Stimulated activated CD4-positive, alpha-beta T cell treated with anti-CD3 and anti-CD28 coated beads, Interleukin-1b, Interleukin-23, amount 100 ng/mL, for 48 hours (primary cell): ENCODE results near the gene GALM.
"Not testable (repeated sequence)": the region's sequence is repeated elsewhere in the genome, so short reads cannot be mapped to it uniquely, and the experiment has no call there.

Experiments used
- DNase-seq: peaks from one replicate; pipeline ENCODE4 v3.0.0-alpha.2; 2020

The GALM gene

GRCh38 chr2:38743672-38744398 is 77.9 kb downstream of the GALM start:
- no peak for DNase-seq

- no peak for DNase-seq
Measured at GRCh38 chr2:38744399-38744780, 78.5 kb downstream of the GALM start.

DNA sequence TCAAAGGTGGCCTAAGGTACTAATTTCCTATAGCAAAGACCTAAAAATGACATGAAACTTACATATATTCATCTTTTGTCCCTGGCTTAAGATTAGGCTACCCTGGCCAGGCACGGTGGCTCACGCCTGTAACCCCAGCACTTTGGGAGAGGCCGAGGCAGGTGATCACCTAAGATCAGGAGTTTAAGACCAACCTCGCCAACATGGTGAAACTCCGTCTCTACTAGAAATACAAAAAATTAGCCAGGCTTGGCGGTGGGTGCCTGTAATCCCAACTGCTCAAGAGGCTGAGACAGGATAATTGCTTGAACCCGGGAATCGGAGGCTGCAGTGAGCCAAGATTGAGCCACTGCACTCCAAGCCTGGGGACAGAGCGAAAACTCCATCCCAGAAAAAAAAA is 79.4 kb downstream of the GALM start:
- no peak for DNase-seq

DNA sequence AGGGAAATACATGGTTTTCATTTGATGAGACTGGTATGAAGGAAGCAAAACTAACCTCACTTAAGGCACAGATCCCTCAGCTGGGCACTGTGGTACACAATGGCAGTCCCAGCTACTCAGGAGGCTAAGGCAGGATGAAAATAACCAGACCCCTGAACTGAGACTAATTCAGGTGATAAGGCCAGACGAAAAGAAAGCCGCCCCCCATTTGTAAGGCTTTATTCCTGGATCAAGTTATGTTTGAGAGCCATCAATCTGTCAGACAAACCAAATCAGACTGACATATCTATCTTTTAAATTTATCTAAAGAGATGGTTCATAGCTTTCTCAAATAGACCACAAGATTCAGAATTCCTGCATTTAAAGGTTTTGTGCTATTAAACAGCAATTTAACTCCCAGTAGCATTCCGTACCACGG is 81.1 kb downstream of the GALM start:
- no peak for DNase-seq

DNA sequence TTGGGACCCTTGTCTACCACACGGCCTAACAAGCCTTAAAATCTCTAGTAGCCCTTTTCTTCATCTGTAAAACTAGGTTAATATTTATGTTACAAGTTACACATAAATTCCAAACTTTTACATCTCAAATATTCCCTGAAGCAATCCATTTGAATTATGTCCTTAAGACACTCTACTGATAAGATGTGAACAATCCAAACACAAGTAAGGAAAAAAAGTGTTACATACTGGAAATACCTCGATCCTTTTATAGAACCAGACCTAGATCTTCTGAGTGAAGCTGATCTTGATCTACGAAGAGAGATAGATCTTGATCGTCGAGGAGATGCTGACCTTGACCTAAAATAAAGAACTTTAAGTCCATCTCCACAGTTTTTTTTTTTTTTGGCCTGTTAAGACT is 81.9 kb downstream of the GALM start:
- DNase-seq: no peak

DNA sequence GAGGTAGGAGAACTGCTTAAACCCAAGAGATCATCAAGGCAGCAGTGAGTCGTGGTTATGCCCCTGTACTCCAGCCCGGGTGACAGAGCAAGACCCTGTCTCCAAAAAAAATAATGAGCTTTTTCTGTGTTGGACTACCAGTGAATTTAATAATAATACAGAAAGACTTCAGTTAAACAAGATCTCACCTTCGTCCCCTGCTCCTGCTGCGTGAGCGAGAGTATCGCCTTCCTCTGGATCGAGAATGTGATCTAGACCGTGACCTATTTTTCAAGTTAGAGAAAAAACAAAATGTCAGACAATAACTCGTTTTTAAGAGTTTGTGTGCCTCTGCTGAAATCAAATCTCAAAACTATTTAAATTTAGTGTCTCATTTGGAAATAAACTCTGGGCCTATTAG is 82.5 kb downstream of the GALM start:
- no peak for DNase-seq

DNA sequence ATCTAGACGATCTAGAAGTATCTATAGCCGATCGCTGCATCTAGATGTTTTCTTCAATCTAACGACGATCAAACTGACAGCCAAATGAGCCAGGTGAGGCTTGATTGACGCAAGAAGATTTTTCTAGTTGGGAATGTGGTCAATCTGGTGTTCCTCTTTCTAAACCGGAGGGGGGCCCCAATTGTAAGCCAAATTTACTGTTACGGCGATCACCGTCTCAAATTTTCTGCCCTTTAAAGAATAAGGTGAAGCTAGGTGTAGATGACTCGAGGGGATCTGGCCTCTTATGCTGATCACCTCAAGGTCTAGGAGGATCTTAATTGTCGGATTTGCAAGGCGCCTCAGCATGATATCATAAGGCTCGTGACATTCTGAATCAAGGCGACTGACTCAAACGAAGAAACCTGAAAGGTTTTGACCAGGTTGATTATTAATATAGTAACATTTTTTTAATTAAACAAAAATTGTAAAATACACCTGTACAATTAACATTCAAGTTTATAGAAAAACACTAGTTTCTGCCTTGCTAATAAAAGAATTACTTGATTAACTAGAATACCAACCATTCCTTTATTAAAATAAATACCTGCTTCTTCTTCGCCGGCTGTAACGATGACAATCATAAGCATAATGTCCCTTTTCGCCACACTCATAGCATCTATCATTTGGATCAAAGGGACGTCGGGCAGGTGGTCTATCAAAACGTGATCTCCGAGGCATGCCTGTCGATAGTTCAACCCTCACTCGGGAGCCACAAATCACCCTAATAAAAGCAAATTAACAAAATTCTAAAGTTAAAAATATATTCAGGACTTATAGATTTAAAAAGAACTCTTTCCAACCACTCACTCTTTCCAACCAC is 83.3 kb downstream of the GALM start:
- DNase-seq: peak; percentile 36

DNA sequence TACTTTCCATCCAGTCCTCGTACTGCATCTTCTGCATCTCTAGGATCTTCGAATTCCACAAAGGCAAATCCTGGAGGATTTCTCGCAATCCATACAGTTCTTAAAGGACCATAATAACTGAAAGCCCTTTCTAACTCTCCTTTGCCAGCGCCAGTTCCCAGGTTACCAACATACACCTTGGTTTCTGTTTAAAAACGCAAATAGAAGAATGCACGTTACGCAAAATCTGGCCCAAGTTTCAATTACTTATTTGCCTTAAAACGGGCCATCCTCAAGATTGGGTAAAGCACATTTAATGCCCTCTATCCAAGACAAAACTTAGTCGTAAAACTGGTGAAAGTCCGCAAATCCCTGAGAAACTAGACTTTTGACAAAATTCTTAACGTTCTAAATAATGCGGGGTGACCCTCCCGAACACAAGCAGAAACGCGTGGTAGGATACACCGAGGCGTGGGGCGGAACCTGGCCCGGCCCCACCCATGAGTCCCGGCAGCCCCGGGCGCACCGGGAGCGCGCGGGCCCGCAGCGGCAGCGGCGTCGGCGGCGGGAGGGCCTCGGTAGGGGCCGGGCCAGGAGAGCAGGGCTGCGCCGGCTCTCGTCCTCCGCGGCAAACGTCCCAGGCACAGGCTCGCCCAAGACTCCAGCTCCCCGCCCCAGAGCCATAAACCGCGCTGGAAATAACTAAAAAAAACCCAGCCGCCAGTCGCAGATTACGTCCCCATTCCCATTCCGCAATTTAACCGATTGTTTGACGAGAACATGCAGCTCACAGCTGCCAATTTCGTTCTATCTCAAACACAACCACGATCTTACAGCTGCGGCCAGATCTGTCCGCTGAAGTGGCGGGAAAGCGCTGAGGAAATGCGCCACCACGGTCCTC is 84.3 kb downstream of the GALM start:
- DNase-seq: peak; percentile 39

DNA sequence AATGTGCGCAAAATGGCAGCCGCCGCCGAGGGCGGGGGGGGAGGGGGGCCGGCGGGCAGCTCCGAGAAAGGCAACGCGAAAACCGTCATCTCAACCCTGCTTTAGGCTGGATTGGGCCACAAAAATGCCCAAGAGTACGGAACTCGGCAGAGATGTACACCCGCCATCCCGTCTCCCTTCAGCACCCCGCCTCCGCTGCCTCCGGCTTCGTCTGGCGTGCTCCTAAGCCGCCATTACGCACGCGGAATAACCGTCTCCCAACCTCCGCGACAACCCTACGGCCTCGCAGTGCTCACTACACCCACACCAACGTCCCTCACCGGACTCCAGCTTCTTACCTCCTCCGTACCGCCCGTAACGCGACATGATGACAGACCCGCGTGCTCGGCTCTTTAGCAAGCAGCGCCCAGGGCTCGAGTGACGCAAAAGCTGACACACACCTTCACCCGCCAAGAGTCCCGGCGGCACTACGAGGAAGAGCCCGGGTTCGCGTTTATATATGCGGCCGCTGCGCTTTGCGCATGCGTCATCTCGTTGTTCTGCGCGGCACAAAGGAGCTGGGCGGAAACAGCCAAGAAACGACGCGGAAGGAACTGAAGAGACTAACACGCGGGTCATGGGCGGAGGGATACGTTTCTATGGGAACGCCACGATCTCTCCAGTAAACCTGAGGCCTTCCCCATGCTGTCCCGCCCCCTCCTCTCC is 85.1 kb downstream of the GALM start, which contains the start of gene SRSF7:
SRSF7 (minus strand) TSS at position 471 of the 705 bp plus-strand sequence; CDS start at position 366, 105 bp downstream.
- peak; percentile 96 for DNase-seq

- DNase-seq: peak; percentile 39
Measured at GRCh38 chr2:38751596-38752410, 85.9 kb downstream of the GALM start.

- no peak for DNase-seq
Measured at GRCh38 chr2:38754049-38754448, 88.1 kb downstream of the GALM start.

- no peak for DNase-seq
Measured at GRCh38 chr2:38754506-38754905, 88.6 kb downstream of the GALM start.

DNA sequence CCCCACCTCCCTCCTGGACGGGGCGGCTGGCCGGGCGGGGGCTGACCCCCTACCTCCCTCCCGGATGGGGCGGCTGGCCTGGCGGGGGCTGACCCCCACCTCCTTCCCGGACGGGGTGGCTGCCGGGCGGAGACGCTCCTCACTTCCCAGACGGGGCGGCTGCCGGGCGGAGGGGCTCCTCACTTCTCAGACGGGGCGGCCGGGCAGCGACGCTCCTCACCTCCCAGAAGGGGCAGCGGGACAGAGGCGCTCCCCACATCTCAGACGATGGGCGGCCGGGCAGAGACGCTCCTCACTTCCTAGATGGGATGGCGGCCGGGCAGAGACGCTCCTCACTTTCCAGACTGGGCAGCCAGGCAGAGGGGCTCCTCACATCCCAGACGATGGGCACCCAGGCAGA is 90.0 kb downstream of the GALM start:
- not testable (repeated sequence) for DNase-seq

DNA sequence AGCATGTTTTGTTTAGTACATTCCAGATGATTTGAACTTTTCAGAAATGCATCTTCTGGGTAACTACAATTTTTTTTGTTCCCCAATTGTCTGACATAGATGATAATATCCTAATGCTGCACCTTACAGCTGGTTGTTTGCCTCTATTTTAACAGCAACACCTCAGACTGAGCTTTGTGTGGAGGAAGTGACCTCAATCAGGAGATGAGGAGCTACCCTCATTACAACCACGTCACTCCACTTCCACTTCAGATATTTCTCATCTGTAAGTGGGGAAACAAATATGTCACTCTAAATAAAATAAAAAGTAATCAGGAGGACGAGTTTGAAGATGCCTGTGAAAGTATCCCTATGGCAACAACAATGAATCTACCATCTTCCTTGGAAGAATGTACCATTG is 97.3 kb downstream of the GALM start:
- DNase-seq: no peak

DNA sequence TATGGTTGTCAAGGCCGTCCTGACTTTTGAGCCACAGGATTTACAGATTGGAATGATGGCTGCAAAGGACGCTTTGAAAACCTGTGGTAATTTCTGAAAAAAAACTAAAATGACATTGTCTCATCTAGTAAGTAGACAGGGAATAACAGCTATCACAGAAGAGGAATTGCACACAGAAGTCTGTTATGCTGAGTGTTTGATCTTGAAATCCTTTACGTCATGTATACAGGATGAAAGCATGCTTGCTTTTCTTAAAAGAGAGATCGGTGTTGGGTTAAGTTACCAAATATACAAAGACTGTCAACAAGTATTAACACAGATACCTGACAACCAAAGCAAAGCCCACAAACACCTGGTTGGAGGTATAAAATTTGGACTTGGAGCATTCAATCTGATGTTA is 97.8 kb downstream of the GALM start:
- DNase-seq: no peak

DNA sequence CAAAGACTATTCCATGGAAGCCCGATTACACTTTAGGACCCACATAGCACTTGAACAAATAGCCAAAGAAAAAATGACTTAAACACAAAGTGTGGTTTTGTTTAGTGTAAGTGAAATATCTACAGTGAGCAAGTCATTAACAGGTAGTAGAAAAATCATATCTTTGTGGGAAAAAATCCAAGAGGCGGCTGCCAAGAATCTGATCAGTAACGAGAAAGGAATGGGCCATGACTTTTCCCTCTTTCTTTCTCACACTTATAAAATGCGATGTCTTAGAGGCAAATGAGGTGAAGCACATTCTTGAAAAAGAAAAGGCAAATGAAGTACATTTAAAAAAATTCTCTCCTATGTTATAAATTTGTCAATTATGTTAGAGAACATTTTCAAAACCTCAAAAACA is 99.2 kb downstream of the GALM start:
- no peak for DNase-seq

- DNase-seq: no peak
Measured at GRCh38 chr2:38765551-38765950, 99.6 kb downstream of the GALM start.

DNA sequence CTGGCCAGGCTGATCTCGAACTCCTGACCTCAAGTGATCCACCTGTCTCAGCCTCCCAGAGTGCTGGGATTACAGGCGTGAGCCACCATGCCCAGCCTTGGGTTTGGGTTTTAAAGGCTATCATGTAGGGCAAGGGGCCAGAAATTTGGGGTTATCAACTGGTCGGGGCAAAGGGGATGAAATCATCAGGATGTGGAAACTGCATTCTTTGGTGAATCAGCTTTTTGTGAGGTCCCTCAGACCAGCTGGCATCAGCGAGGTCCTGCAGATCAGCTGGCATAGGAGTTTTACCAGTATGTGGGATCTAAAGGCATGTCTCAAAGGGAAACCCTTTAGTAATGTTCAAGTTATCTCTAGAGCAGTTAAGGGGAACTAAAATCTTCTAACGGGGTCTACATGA is 105.7 kb downstream of the GALM start:
- no peak for DNase-seq

DNA sequence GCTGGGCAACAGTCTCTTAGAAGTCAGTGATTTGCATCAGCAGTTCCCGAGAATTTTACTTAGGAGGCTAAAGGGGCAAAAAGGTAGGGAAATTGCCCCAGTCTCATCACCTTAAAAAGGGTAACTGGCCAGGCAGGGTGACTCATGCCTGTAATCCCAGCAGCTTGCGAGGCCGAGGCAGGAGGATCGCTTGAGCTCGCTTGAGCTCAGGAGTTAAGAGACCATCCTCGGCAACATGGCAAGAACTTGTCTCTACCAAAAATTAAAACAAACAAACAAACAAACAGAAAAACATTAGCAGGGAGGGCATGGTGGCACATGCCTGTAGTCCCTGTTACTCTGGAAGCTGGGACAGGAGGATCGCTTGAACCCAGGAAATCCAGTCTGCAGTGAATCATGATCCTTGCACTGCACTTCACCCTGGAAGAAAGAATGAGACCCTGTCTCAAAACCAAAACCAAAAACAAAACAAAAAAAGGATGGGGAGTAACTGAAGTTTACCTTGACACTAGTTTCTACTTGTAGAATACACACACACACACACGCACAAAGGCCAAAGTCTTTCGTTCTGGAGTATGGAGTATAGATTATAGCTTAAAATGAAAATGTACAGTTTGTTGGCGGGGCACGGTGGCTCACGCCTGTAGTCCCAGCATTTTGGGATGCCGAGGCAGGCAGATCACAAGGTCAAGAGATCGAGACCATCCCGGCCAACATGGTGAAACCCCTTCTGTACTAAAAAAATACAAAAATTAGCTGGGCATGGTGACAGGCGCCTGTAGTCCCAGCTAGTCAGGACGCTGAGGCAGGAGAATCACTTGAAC is 109.4 kb downstream of the GALM start:
- no peak for DNase-seq

DNA sequence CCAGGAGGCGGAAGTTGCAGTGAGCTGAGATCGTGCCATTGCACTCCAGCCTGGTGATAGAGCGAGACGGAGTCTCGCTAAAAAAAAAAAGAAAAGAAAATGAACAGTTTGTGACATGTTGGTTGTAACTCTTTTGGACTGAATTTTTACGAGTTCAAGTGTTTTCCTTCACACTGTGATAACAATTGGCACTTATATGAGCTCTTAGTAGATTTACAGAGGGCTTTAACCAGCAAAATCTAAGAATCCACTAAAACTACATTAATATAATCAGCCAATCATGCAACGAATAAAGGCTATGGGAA is 110.0 kb downstream of the GALM start:
- no peak for DNase-seq

DNA sequence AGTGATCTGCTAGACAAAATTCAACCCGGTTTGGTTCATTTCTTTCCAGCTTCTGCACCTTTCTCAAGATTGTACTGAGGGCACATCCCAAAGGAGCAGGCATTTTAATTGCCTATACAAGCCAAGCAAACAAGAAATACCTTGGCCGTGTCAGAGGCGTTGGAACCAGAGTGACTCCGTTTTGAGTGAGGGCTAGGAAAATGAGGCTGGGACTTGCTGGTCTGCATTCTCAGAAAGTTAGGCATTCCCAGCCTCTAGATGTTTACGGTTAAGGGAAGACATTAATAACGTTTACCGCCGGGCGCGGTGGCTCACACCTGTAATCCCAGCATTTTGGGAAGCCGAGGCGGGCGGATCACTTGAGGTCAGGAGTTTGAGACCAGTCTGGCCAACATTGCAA is 110.6 kb downstream of the GALM start:
- no peak for DNase-seq
